ENCODE measurements around the gene PCDH9. TPM values are rescaled to one million over a fixed set of nuclear protein-coding genes. Genes with fewer than 3 reads are reported as not detected.
"Not testable (repeated sequence)": the region's sequence is repeated elsewhere in the genome, so short reads cannot be mapped to it uniquely, and the experiment has no call there.

The PCDH9 gene
- total RNA-seq, 2 donors from 2014 or later, result 0.44 to 1.0 TPM

- intact Hi-C loops (cut with DNase I), result no loop called here
- Histone ChIP-seq H3K4me3 (no peak overlapping the region), H3K27ac (no peak overlapping the region), H3K4me1 (no peaks in the 10 kb centered on the region), H3K27me3 (no peaks in the 10 kb centered on the region), H3K9ac (ENCODE audit: low read depth in 2 of 2, low read length in 2 of 2) (no peak overlapping the region), H3K36me3 (no peaks in the 10 kb centered on the region), H3K9me3 (no peaks in the 10 kb centered on the region)
- TF ChIP-seq CTCF (IDR thresholded peaks at IDR 0.05), result no peak
- no peak for DNase-seq
Observed at GRCh38 chr13:66627512-66627911, 602.6 kb downstream of the PCDH9 start.

GRCh38 chr13:66624302-66624701 is 605.8 kb downstream of the PCDH9 start:
- DNase-seq, result no peak
- intact Hi-C loops (cut with DNase I), result no loop called here
- H3K9ac ChIP-seq (ENCODE audit: low read depth in 2 of 2, low read length in 2 of 2), result no peak overlapping the region

GRCh38 chr13:66623129-66623820 is 606.9 kb downstream of the PCDH9 start:
- Histone ChIP-seq H3K9ac (ENCODE audit: low read depth in 2 of 2, low read length in 2 of 2) (no peak overlapping the region), H3K9me3 (no peaks in the 10 kb centered on the region), H3K4me3 (no peak overlapping the region), H3K4me1 (no peaks in the 10 kb centered on the region), H3K27ac (no peak overlapping the region), H3K36me3 (no peaks in the 10 kb centered on the region), H3K27me3 (no peaks in the 10 kb centered on the region)
- intact Hi-C loops (cut with DNase I), result no loop called here
- no peak for DNase-seq
- TF ChIP-seq CTCF (IDR thresholded peaks at IDR 0.05), result no peak

More at GRCh38 chr13:66624302-66624701, 605.8 kb downstream of the PCDH9 start:
- no peak for TF ChIP-seq CTCF (IDR thresholded peaks at IDR 0.05)
- Histone ChIP-seq H3K27me3 (no peaks in the 10 kb centered on the region), H3K27ac (no peak overlapping the region), H3K4me3 (no peak overlapping the region), H3K9me3 (no peaks in the 10 kb centered on the region), H3K36me3 (no peaks in the 10 kb centered on the region), H3K4me1 (no peaks in the 10 kb centered on the region)

GRCh38 chr13:66621906-66622447 is 608.2 kb downstream of the PCDH9 start:
- H3K9me3 ChIP-seq; H3K4me1 ChIP-seq; H3K27me3 ChIP-seq; H3K27ac ChIP-seq; H3K4me3 ChIP-seq; intact Hi-C loops (cut with DNase I); H3K36me3 ChIP-seq; H3K9ac ChIP-seq (ENCODE audit: low read depth in 2 of 2, low read length in 2 of 2); DNase-seq: not testable (repeated sequence)

GRCh38 chr13:66618702-66619101 is 611.4 kb downstream of the PCDH9 start:
- intact Hi-C loops (cut with DNase I), result no loop called here
- Histone ChIP-seq H3K4me3 (no peak overlapping the region), H3K9me3 (no peaks in the 10 kb centered on the region), H3K9ac (ENCODE audit: low read depth in 2 of 2, low read length in 2 of 2) (no peak overlapping the region), H3K4me1 (no peaks in the 10 kb centered on the region), H3K36me3 (no peaks in the 10 kb centered on the region), H3K27ac (no peak overlapping the region), H3K27me3 (no peaks in the 10 kb centered on the region)
- peak; percentile 20 for TF ChIP-seq CTCF (IDR thresholded peaks at IDR 0.05)
- DNase-seq, result no peak

GRCh38 chr13:66617786-66618185 is 612.4 kb downstream of the PCDH9 start:
- H3K9ac ChIP-seq (ENCODE audit: low read depth in 2 of 2, low read length in 2 of 2), result no peak overlapping the region
- H3K4me3 ChIP-seq, result no peak overlapping the region
- no peak for TF ChIP-seq CTCF (IDR thresholded peaks at IDR 0.05)
- no peaks in the 10 kb centered on the region for H3K4me1 ChIP-seq
- no peaks in the 10 kb centered on the region for H3K9me3 ChIP-seq
- no peak overlapping the region for H3K27ac ChIP-seq
- no peaks in the 10 kb centered on the region for H3K27me3 ChIP-seq
- DNase-seq, result no peak
- intact Hi-C loops (cut with DNase I), result no loop called here
- H3K36me3 ChIP-seq, result no peaks in the 10 kb centered on the region
